ENCODE data around the gene KRT39. TPM values are rescaled to one million over a fixed set of nuclear protein-coding genes. Genes with fewer than 3 reads are reported as not detected.
"Not testable (repeated sequence)": the region's sequence is repeated elsewhere in the genome, so short reads cannot be mapped to it uniquely, and the experiment has no call there.

Gene KRT39
- total and polyA plus RNA-seq, 3 experiments from 2014 or later: not detected

- peak overlapping the region in 5 of 8 donors; percentile 23 to 78 (median 25) for H3K27ac Mint-ChIP-seq
- H3K36me3 Mint-ChIP-seq: no peaks in the 10 kb centered on the region
- Histone ChIP-seq H3K36me3 (ENCODE audit: insufficient read depth, low read length) (no peaks in the 10 kb centered on the region), H3K9me3 (ENCODE audit: low read length) (no peaks in the 10 kb centered on the region), H3K27ac (ENCODE audit: low read depth, low read length) (no peak overlapping the region), H3K4me1 (ENCODE audit: insufficient read depth, low read length) (no peaks in the 10 kb centered on the region), H3K4me3 (ENCODE audit: low read length) (no peak overlapping the region), H3K27me3 (ENCODE audit: insufficient read depth, low read length, poor library complexity, severe bottlenecking) (no peaks in the 10 kb centered on the region)
- ChIA-PET POLR2A (no interaction called here), CTCF (no interaction called here)
- H3K27me3 Mint-ChIP-seq: peaks cover 13 to 47% of the 10 kb centered on the region in 2 donors
- peaks cover 0 to 4% (median 0%) of the 10 kb centered on the region in 3 donors for H3K4me1 Mint-ChIP-seq
- no peak overlapping the region for H3K4me3 Mint-ChIP-seq
- no peak for DNase-seq
- no peaks in the 10 kb centered on the region for H3K9me3 Mint-ChIP-seq
These were observed 30.2 kb downstream of the KRT39 start for GRCh38 chr17:40936437-40936971.

GRCh38 chr17:40935624-40936023 lies 31.1 kb downstream of the KRT39 start:
- Histone ChIP-seq H3K36me3 (ENCODE audit: insufficient read depth, low read length) (no peaks in the 10 kb centered on the region), H3K27me3 (ENCODE audit: insufficient read depth, low read length, poor library complexity, severe bottlenecking) (no peaks in the 10 kb centered on the region), H3K9me3 (ENCODE audit: low read length) (no peaks in the 10 kb centered on the region), H3K4me1 (ENCODE audit: insufficient read depth, low read length) (no peaks in the 10 kb centered on the region), H3K27ac (ENCODE audit: low read depth, low read length) (no peak overlapping the region), H3K4me3 (ENCODE audit: low read length) (no peak overlapping the region)
- Mint-ChIP-seq H3K27ac (peak overlapping the region in 6 of 8 donors; percentile 50 to 87 (median 67)), H3K9me3 (no peaks in the 10 kb centered on the region), H3K36me3 (no peaks in the 10 kb centered on the region), H3K4me3 (peak overlapping the region in 1 of 7 donors; percentile 52), H3K4me1 (peaks cover 0 to 4% (median 0%) of the 10 kb centered on the region in 3 donors), H3K27me3 (peaks cover 13 to 47% of the 10 kb centered on the region in 2 donors)
- POLR2A ChIA-PET: no interaction called here
- DNase-seq: peak in 1 of 5 donors; percentile 39
- CTCF ChIA-PET: no interaction called here

- H3K27me3 Mint-ChIP-seq: peaks cover 8 to 58% of the 10 kb centered on the region in 2 donors
- ChIA-PET CTCF (interaction anchor here (0.7 to 0.9 kb wide), 2 partner anchors 27 to 734 kb away, joined by 3 read pairs; no protein-coding TSS in a partner anchor), POLR2A (no interaction called here)
- H3K4me1 Mint-ChIP-seq: peaks cover 0 to 4% (median 0%) of the 10 kb centered on the region in 3 donors
- no peaks in the 10 kb centered on the region for H3K9me3 Mint-ChIP-seq
- DNase-seq: no peak
- Histone ChIP-seq H3K27ac (ENCODE audit: low read depth, low read length) (no peak overlapping the region), H3K27me3 (ENCODE audit: insufficient read depth, low read length, poor library complexity, severe bottlenecking) (no peaks in the 10 kb centered on the region), H3K36me3 (ENCODE audit: insufficient read depth, low read length) (no peaks in the 10 kb centered on the region), H3K9me3 (ENCODE audit: low read length) (no peaks in the 10 kb centered on the region), H3K4me3 (ENCODE audit: low read length) (no peak overlapping the region), H3K4me1 (ENCODE audit: insufficient read depth, low read length) (no peaks in the 10 kb centered on the region)
- no peaks in the 10 kb centered on the region for H3K36me3 Mint-ChIP-seq
- H3K4me3 Mint-ChIP-seq: no peak overlapping the region
- H3K27ac Mint-ChIP-seq: no peak overlapping the region
These were observed 34.1 kb downstream of the KRT39 start for GRCh38 chr17:40932608-40933007.

GRCh38 chr17:40931311-40931710 lies 35.4 kb downstream of the KRT39 start:
- no peaks in the 10 kb centered on the region for H3K36me3 ChIP-seq (ENCODE audit: insufficient read depth, low read length)
- no peaks in the 10 kb centered on the region for H3K27me3 ChIP-seq (ENCODE audit: insufficient read depth, low read length, poor library complexity, severe bottlenecking)
- Mint-ChIP-seq H3K27me3 (peaks cover 6 to 66% of the 10 kb centered on the region in 2 donors), H3K9me3 (no peaks in the 10 kb centered on the region), H3K27ac (no peak overlapping the region), H3K36me3 (no peaks in the 10 kb centered on the region), H3K4me3 (no peak overlapping the region), H3K4me1 (peaks cover 0 to 1% (median 0%) of the 10 kb centered on the region in 3 donors)
- no peaks in the 10 kb centered on the region for H3K4me1 ChIP-seq (ENCODE audit: insufficient read depth, low read length)
- H3K9me3 ChIP-seq (ENCODE audit: low read length): no peaks in the 10 kb centered on the region
- DNase-seq: no peak
- CTCF ChIA-PET: no interaction called here
- no peak overlapping the region for H3K27ac ChIP-seq (ENCODE audit: low read depth, low read length)
- no peak overlapping the region for H3K4me3 ChIP-seq (ENCODE audit: low read length)
- POLR2A ChIA-PET: no interaction called here

- Mint-ChIP-seq H3K36me3 (no peaks in the 10 kb centered on the region), H3K4me1 (peaks cover 1 to 4% (median 2%) of the 10 kb centered on the region in 3 donors), H3K27me3 (peaks cover 6 to 42% of the 10 kb centered on the region in 2 donors), H3K4me3 (no peak overlapping the region), H3K27ac (peak overlapping the region in 1 of 8 donors; percentile 57), H3K9me3 (no peaks in the 10 kb centered on the region)
- no peak overlapping the region for H3K27ac ChIP-seq (ENCODE audit: low read depth, low read length)
- H3K27me3 ChIP-seq (ENCODE audit: insufficient read depth, low read length, poor library complexity, severe bottlenecking): no peaks in the 10 kb centered on the region
- no peak overlapping the region for H3K4me3 ChIP-seq (ENCODE audit: low read length)
- H3K36me3 ChIP-seq (ENCODE audit: insufficient read depth, low read length): no peaks in the 10 kb centered on the region
- no peaks in the 10 kb centered on the region for H3K4me1 ChIP-seq (ENCODE audit: insufficient read depth, low read length)
- no peak for DNase-seq
- CTCF ChIA-PET: no interaction called here
- H3K9me3 ChIP-seq (ENCODE audit: low read length): no peaks in the 10 kb centered on the region
- POLR2A ChIA-PET: no interaction called here
These were observed 40.4 kb downstream of the KRT39 start for GRCh38 chr17:40926341-40926740.

GRCh38 chr17:40922239-40922638 lies 44.5 kb downstream of the KRT39 start:
- no peaks in the 10 kb centered on the region for H3K27me3 ChIP-seq (ENCODE audit: insufficient read depth, low read length, poor library complexity, severe bottlenecking)
- no peaks in the 10 kb centered on the region for H3K9me3 ChIP-seq (ENCODE audit: low read length)
- Mint-ChIP-seq H3K27me3 (peaks cover 11 to 33% of the 10 kb centered on the region in 2 donors), H3K36me3 (no peaks in the 10 kb centered on the region), H3K27ac (peak overlapping the region in 2 of 8 donors; percentile 26 to 63), H3K9me3 (no peaks in the 10 kb centered on the region), H3K4me1 (peaks cover 5 to 9% (median 7%) of the 10 kb centered on the region in 3 donors), H3K4me3 (no peak overlapping the region)
- DNase-seq: no peak
- ChIA-PET POLR2A (no interaction called here), CTCF (interaction anchor here (1.6 kb wide), 1 partner anchor 12 kb away, joined by 3 read pairs; no protein-coding TSS in a partner anchor)
- peaks cover 4% of the 10 kb centered on the region for H3K4me1 ChIP-seq (ENCODE audit: insufficient read depth, low read length)
- no peak overlapping the region for H3K27ac ChIP-seq (ENCODE audit: low read depth, low read length)
- no peak overlapping the region for H3K4me3 ChIP-seq (ENCODE audit: low read length)
- H3K36me3 ChIP-seq (ENCODE audit: insufficient read depth, low read length): no peaks in the 10 kb centered on the region

- no peaks in the 10 kb centered on the region for H3K36me3 ChIP-seq (ENCODE audit: insufficient read depth, low read length)
- Mint-ChIP-seq H3K4me3 (no peak overlapping the region), H3K4me1 (peaks cover 5 to 9% (median 7%) of the 10 kb centered on the region in 3 donors), H3K27ac (peak overlapping the region in 2 of 8 donors; percentile 2 to 56), H3K9me3 (no peaks in the 10 kb centered on the region), H3K27me3 (peaks cover 12 to 22% of the 10 kb centered on the region in 2 donors), H3K36me3 (no peaks in the 10 kb centered on the region)
- CTCF ChIA-PET: interaction anchor here (0.7 to 1.6 kb wide), 2 partner anchors 9 to 10 kb away, joined by 3 read pairs; no protein-coding TSS in a partner anchor
- peaks cover 4% of the 10 kb centered on the region for H3K4me1 ChIP-seq (ENCODE audit: insufficient read depth, low read length)
- H3K9me3 ChIP-seq (ENCODE audit: low read length): no peaks in the 10 kb centered on the region
- H3K27ac ChIP-seq (ENCODE audit: low read depth, low read length): no peak overlapping the region
- no peak for DNase-seq
- POLR2A ChIA-PET: no interaction called here
- H3K27me3 ChIP-seq (ENCODE audit: insufficient read depth, low read length, poor library complexity, severe bottlenecking): no peaks in the 10 kb centered on the region
- H3K4me3 ChIP-seq (ENCODE audit: low read length): no peak overlapping the region
These were observed 45.7 kb downstream of the KRT39 start for GRCh38 chr17:40921026-40921425.

- H3K27ac ChIP-seq (ENCODE audit: low read depth, low read length); H3K4me3 ChIP-seq (ENCODE audit: low read length); H3K9me3 ChIP-seq (ENCODE audit: low read length); H3K4me1 Mint-ChIP-seq; H3K36me3 ChIP-seq (ENCODE audit: insufficient read depth, low read length); H3K27me3 ChIP-seq (ENCODE audit: insufficient read depth, low read length, poor library complexity, severe bottlenecking); H3K9me3 Mint-ChIP-seq; H3K4me3 Mint-ChIP-seq; POLR2A ChIA-PET; H3K27ac Mint-ChIP-seq; H3K4me1 ChIP-seq (ENCODE audit: insufficient read depth, low read length); DNase-seq; H3K36me3 Mint-ChIP-seq: not testable (repeated sequence)
- CTCF ChIA-PET: interaction anchor here (0.6 to 1.6 kb wide), 4 partner anchors 8 to 746 kb away, joined by 3 to 5 read pairs (median 3); no protein-coding TSS in a partner anchor
- peaks cover 11 to 36% of the 10 kb centered on the region in 2 donors for H3K27me3 Mint-ChIP-seq
These were observed 49.6 kb downstream of the KRT39 start for GRCh38 chr17:40917116-40917515.

Data from CD8-positive, alpha-beta memory T cell (primary cell).